A549 (cell line): ENCODE results near the gene PI4KA. TPM values are rescaled to one million over a fixed set of nuclear protein-coding genes. Genes with fewer than 3 reads are reported as not detected.

Experiments used
- ATAC-seq, 2 experiments: fragments of 200-7000 bp in 1 of 2; fragments of >200 bp in 1 of 2; cut with Nextera tagmentation in 1 of 2; cut with Tn5 transposase in 1 of 2; 3 replicates each; pipeline versions ENCODE4 v1.8.0 to v1.9.1; 2018 to 2020; ENCODE audit warnings: mild to moderate bottlenecking in 1 of 2, moderate library complexity in 1 of 2
- CTCF ChIA-PET: fragments of 300-600 bp; sonication (Branson Sonifier 250); formaldehyde crosslinking; extraction: SDS; loops from one replicate; lab custom pipeline; 2021; ENCODE audit warnings: antibody characterized with exemption, inconsistent platforms; lab: Yijun Ruan, JAX
- POLR2A ChIA-PET: fragments of 350-600 bp; formaldehyde crosslinking; extraction: SDS; loops from one replicate; lab custom pipeline; 2021; ENCODE audit warnings: antibody characterized with exemption, inconsistent platforms; lab: Yijun Ruan, JAX
- DNase-seq, 2 experiments: peaks; one replicate each; pipeline versions ENCODE4 v3.0.0 to v3.0.0-alpha.2; 2011 to 2016; ENCODE audit warnings: low read depth in 1 of 2, low spot score in 1 of 2
- FAIRE-seq: peaks from 2 replicates; lab custom pipeline; 2011; peaks lifted over from hg19 to GRCh38; lab: Jason Lieb, UNC
- H3K27ac ChIP-seq, 2 experiments: fragments of >200 bp; sonication (Bioruptor Twin); formaldehyde crosslinking; 3 replicates each; pipeline ENCODE4 v1.5.1; 2016 to 2017
- H3K4me1 ChIP-seq: fragments of >200 bp; sonication (Bioruptor Twin); formaldehyde crosslinking; 3 replicates; pipeline ENCODE4 v1.6.1; 2016
- H3K4me2 ChIP-seq: fragments of >200 bp; sonication (Bioruptor Twin); formaldehyde crosslinking; 3 replicates; pipeline ENCODE4 v1.6.1; 2016
- H3K4me3 ChIP-seq: fragments of >200 bp; sonication (Bioruptor Twin); formaldehyde crosslinking; 3 replicates; pipeline ENCODE4 v1.5.1; 2016
- H3K9me3 ChIP-seq: fragments of >200 bp; sonication (Bioruptor Twin); formaldehyde crosslinking; 3 replicates; pipeline ENCODE4 v1.6.1; 2016
- BCL3 ChIP-seq: fragments of >200 bp; sonication (Bioruptor Twin); formaldehyde crosslinking; IDR thresholded peaks from 3 replicates; pipeline ENCODE4 v1.6.1; 2016
- BHLHE40 ChIP-seq: IDR thresholded peaks from 2 replicates; pipeline ENCODE4 v1.6.1; 2012; ENCODE audit warnings: low read depth, low read length, inconsistent platforms
- CBX2 ChIP-seq: fragments of 200-600 bp; sonication (generic); IDR thresholded peaks from 2 replicates; pipeline ENCODE4 v1.6.1; 2016; ENCODE audit warnings: low read depth, mild to moderate bottlenecking, borderline replicate concordance
- E2F6 ChIP-seq: IDR thresholded peaks from 2 replicates; pipeline ENCODE4 v1.6.1; 2012; ENCODE audit warnings: low read depth, borderline replicate concordance
- ESRRA ChIP-seq: fragments of 150-350 bp; IDR thresholded peaks from 2 replicates; pipeline ENCODE4 v1.6.1; 2014; ENCODE audit warnings: mild to moderate bottlenecking, low read length, borderline replicate concordance
- GATA3 ChIP-seq: IDR thresholded peaks from 2 replicates; pipeline ENCODE4 v1.6.1; 2012; ENCODE audit warnings: borderline replicate concordance
- HEYL ChIP-seq: fragments of 250-450 bp; sonication (Bioruptor Pico); IDR thresholded peaks from 2 replicates; pipeline ENCODE4 v1.8.0; 2021; ENCODE audit warnings: mild to moderate bottlenecking, moderate library complexity
- KDM1A ChIP-seq: fragments of 200-600 bp; sonication (generic); IDR thresholded peaks from 2 replicates; pipeline ENCODE4 v1.6.1; 2016; ENCODE audit warnings: low read depth, mild to moderate bottlenecking
- KDM5A ChIP-seq: fragments of 200-600 bp; sonication (generic); IDR thresholded peaks from 2 replicates; pipeline ENCODE4 v1.6.1; 2016; ENCODE audit warnings: antibody characterized with exemption, mild to moderate bottlenecking
- MAFK ChIP-seq: fragments of 450-650 bp; IDR thresholded peaks from 2 replicates; pipeline ENCODE4 v1.6.1; 2014; ENCODE audit not compliant: partially characterized antibody
- MYC ChIP-seq: IDR thresholded peaks from 2 replicates; pipeline ENCODE4 v1.6.1; 2012; ENCODE audit warnings: mild to moderate bottlenecking, inconsistent platforms, low read length, improper control_type of control experiment, borderline replicate concordance
- NFE2L2 ChIP-seq: fragments of 150-350 bp; conservative IDR thresholded peaks from 2 replicates; pipeline ENCODE4 v1.6.1; 2014; ENCODE audit warnings: low read length
- NR3C1 ChIP-seq: fragments of >200 bp; sonication (Bioruptor Twin); formaldehyde crosslinking; IDR thresholded peaks from 3 replicates; pipeline ENCODE4 v1.6.1; 2017
- PBX3 ChIP-seq: IDR thresholded peaks from 2 replicates; pipeline ENCODE4 v1.6.1; 2012
- PHF8 ChIP-seq: fragments of 200-600 bp; sonication (generic); IDR thresholded peaks from 2 replicates; pipeline ENCODE4 v1.6.1; 2016; ENCODE audit warnings: low read depth, mild to moderate bottlenecking, antibody characterized with exemption, moderate library complexity, borderline replicate concordance
- RAD21 ChIP-seq, 2 experiments: fragments of >200 bp in 1 of 2; sonication (Bioruptor Twin) in 1 of 2; formaldehyde crosslinking in 1 of 2; IDR thresholded peaks in 1 of 2; conservative IDR thresholded peaks in 1 of 2; 2 replicates in 1 of 2; 3 replicates in 1 of 2; pipeline ENCODE4 v1.6.1; 2012 to 2018; ENCODE audit warnings: inconsistent platforms in 1 of 2
- RCOR1 ChIP-seq: fragments of 150-350 bp; IDR thresholded peaks from 2 replicates; pipeline ENCODE4 v1.6.1; 2014; ENCODE audit warnings: antibody characterized with exemption, low read length, low read depth
- SREBF2 ChIP-seq: fragments of 450-650 bp; IDR thresholded peaks from 2 replicates; pipeline ENCODE4 v1.6.1; 2014; ENCODE audit warnings: mild to moderate bottlenecking, moderate library complexity
- TFCP2L1 ChIP-seq: fragments of 250-450 bp; sonication (Bioruptor Pico); IDR thresholded peaks from 2 replicates; pipeline ENCODE4 v1.5.0; 2021; ENCODE audit warnings: mild to moderate bottlenecking
- TP53 ChIP-seq: fragments of 250-450 bp; sonication (Bioruptor Pico); IDR thresholded peaks from 2 replicates; pipeline ENCODE4 v1.5.0; 2021; ENCODE audit warnings: mild to moderate bottlenecking, moderate library complexity
- ZC3H11A ChIP-seq: fragments of 450-650 bp; IDR thresholded peaks from 2 replicates; pipeline ENCODE4 v1.6.1; 2014; ENCODE audit warnings: antibody characterized with exemption, mild to moderate bottlenecking
- ZFP36 ChIP-seq: fragments of 450-650 bp; IDR thresholded peaks from 2 replicates; pipeline ENCODE4 v1.6.1; 2014; ENCODE audit warnings: borderline replicate concordance; ENCODE audit not compliant: partially characterized antibody
- ZSCAN20 ChIP-seq: fragments of 250-450 bp; sonication (Bioruptor Pico); IDR thresholded peaks from 2 replicates; pipeline ENCODE4 v1.8.0; 2022; ENCODE audit warnings: mild to moderate bottlenecking, moderate library complexity
- WGBS: methylation state at CpG from one replicate; pipeline ENCODE4 v1.1.6; 2017; ENCODE audit errors: missing lambda C conversion rate; 5-methylcytosine and 5-hydroxymethylcytosine counted together
- polyA plus RNA-seq, 4 experiments: library from polyadenylated mRNA; depleted of rRNA in 3 of 4; stranded (reverse); fragments of >200 nt; fragmentation: RNase III in 1 of 4; extraction: RNeasy Plus Mini Kit Qiagen cat#74134 plus additional on column Dnase treatment in 1 of 4; gene quantifications; 2 replicates in 3 of 4; 3 replicates in 1 of 4; pipeline ENCODE4 v1.2.3, GENCODE V29; 2011 to 2017

The PI4KA gene
- polyA plus RNA-seq, 2 of the 4 experiments (the other 2 are of a cell fraction), result 14.4 to 21.3 TPM

DNA sequence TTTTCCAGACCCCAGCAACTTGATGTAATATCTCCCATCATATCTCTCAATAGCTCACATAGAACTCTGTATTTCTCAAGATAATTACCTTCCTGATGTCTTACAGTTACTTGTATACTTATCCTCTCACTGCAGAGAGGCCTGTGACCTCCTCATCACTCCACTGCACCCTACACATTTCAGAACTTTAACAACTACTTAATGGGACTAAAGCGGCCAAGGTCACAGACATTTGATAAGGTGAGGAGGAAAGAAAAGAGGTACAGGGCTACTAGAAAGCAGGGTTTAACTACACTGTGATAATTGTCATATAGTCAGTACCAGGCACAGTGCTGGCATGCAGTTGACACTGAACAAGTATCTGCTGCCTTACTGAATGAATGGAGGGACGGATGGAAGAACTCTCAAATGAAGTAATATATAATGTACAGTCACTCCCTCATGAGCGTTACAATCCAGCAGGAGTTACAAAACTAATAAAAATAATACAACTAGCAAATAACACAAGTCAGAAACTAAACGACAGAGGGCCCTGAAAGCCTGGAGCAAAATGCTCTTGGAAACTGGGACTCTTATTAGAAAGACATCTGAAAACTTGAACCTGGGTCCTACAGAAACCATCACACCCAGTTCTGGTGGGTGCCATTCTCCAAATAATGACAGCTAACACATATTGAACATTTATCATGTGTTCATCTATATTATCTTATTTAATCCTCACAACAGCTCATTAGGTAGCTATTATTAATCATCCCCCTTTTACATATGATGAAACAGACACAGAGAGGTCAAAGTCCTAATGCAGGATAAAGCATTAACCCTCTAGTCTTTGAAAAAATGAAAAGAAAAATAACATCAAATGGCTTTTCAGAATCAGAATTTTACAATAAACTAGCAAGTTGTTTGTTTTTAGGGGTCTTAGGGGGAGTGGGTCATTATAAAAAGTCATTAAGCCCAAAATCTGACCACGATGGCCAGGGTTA lies 14.3 kb downstream of the PI4KA start:
- no peak for FAIRE-seq
- DNase-seq, result no peak
- Histone ChIP-seq H3K4me1 (peaks cover 14% of the 10 kb centered on the region), H3K27ac (no peak overlapping the region), H3K4me3 (no peak overlapping the region), H3K9me3 (no peaks in the 10 kb centered on the region), H3K4me2 (peak overlapping the region; percentile 38)
- 83% methylated on average over 5 of the region's 5 CpGs for WGBS
- ATAC-seq, result no peak
- ChIA-PET POLR2A (no interaction called here), CTCF (interaction anchor here (1.2 to 1.3 kb wide), 2 partner anchors 12 to 41 kb away, joined by 3 read pairs; no protein-coding TSS in a partner anchor)
- TF ChIP-seq ESRRA (no peak), KDM5A (no peak), RAD21 (conservative IDR thresholded peaks at IDR 0.05 in 1 of 2, IDR thresholded peaks at IDR 0.05 in 1 of 2) (no peak), CBX2 (no peak), ZFP36 (no peak), TP53 (CRISPR knock-in tag) (no peak), ZC3H11A (no peak), MAFK (no peak), E2F6 (no peak), SREBF2 (no peak), MYC (no peak), TFCP2L1 (CRISPR knock-in tag) (no peak), BHLHE40 (no peak), KDM1A (no peak), NFE2L2 (no peak)

- peaks cover 14% of the 10 kb centered on the region for H3K4me1 ChIP-seq
- no peak overlapping the region for H3K4me2 ChIP-seq
- H3K27ac ChIP-seq, result no peak overlapping the region
- ChIA-PET POLR2A (no interaction called here), CTCF (no interaction called here)
- 60% methylated on average over 2 of the region's 2 CpGs for WGBS
- FAIRE-seq (no peak), DNase-seq (no peak), ATAC-seq (no peak)
- no peaks in the 10 kb centered on the region for H3K9me3 ChIP-seq
- TF ChIP-seq GATA3, result no peak
- no peak for TF ChIP-seq HEYL
- no peak for TF ChIP-seq PHF8
- TF ChIP-seq ZSCAN20 (CRISPR knock-in tag), result no peak
- TF ChIP-seq PBX3, result no peak
- no peak for TF ChIP-seq NR3C1
- no peak for TF ChIP-seq ESRRA
- no peak for TF ChIP-seq BCL3
- no peak for TF ChIP-seq RCOR1
- no peak for TF ChIP-seq MYC
- H3K4me3 ChIP-seq, result no peak overlapping the region
Measured at GRCh38 chr22:20843501-20843900, 15.1 kb downstream of the PI4KA start.
